HUES64 (cell line): ENCODE data around the gene FBXL17.
A peak's percentile ranks its signal among the peaks of the same experiment; 100 is the strongest.

Source experiments
- H3K27ac ChIP-seq: 2 replicates; pipeline ENCODE4 v1.7.0; 2013; ENCODE audit warnings: low read depth, low read length, inconsistent platforms
- H3K27me3 ChIP-seq: 2 replicates; pipeline ENCODE4 v1.6.1; 2013; ENCODE audit warnings: mild to moderate bottlenecking, low read length; ENCODE audit not compliant: insufficient read depth
- H3K36me3 ChIP-seq: 2 replicates; pipeline ENCODE4 v1.6.1; 2013; ENCODE audit warnings: mild to moderate bottlenecking, low read length; ENCODE audit not compliant: insufficient read depth
- H3K4me1 ChIP-seq: 2 replicates; pipeline ENCODE4 v1.6.1; 2013; ENCODE audit warnings: mild to moderate bottlenecking, low read length, moderate library complexity; ENCODE audit not compliant: insufficient read depth
- H3K4me3 ChIP-seq: 2 replicates; pipeline ENCODE4 v1.5.1; 2013; ENCODE audit warnings: mild to moderate bottlenecking, low read length, moderate library complexity
- H3K9ac ChIP-seq: 2 replicates; pipeline ENCODE4 v1.6.1; 2013; ENCODE audit warnings: mild to moderate bottlenecking, low read depth, low read length
- H3K9me3 ChIP-seq: 2 replicates; pipeline ENCODE4 v1.6.1; 2013; ENCODE audit warnings: low read depth, low read length; ENCODE audit not compliant: insufficient read depth
- WGBS: fragments of 150-250, 120-280 bp; methylation state at CpG from one replicate; pipeline ENCODE4 v1.1.7; 2013; ENCODE audit warnings: missing lambda C conversion rate; 5-methylcytosine and 5-hydroxymethylcytosine counted together

FBXL17 gene

GRCh38 chr5:108036482-108036881 is 345.4 kb downstream of the FBXL17 start:
- WGBS: 87% methylated on average over 6 of the region's 7 CpGs
- Histone ChIP-seq H3K9me3 (no peaks in the 10 kb centered on the region), H3K4me3 (no peak overlapping the region), H3K4me1 (no peaks in the 10 kb centered on the region), H3K27ac (no peak overlapping the region), H3K27me3 (no peaks in the 10 kb centered on the region), H3K36me3 (no peaks in the 10 kb centered on the region), H3K9ac (no peak overlapping the region)

- no peak overlapping the region for H3K9ac ChIP-seq
- 0 out of 2 replicates have a peak, but pooled peaks cover 3% of the 10 kb centered on the region for H3K4me1 ChIP-seq
- no peaks in the 10 kb centered on the region for H3K36me3 ChIP-seq
- no peak overlapping the region for H3K27ac ChIP-seq
- WGBS: 83% methylated on average over 2 of the region's 3 CpGs
- H3K27me3 ChIP-seq: no peaks in the 10 kb centered on the region
- no peak overlapping the region for H3K4me3 ChIP-seq
- no peaks in the 10 kb centered on the region for H3K9me3 ChIP-seq
These were observed 353.0 kb downstream of the FBXL17 start for GRCh38 chr5:108028883-108029282.

- no peak overlapping the region for H3K27ac ChIP-seq
- no peaks in the 10 kb centered on the region for H3K27me3 ChIP-seq
- H3K36me3 ChIP-seq: no peaks in the 10 kb centered on the region
- no peak overlapping the region for H3K9ac ChIP-seq
- 0 out of 2 replicates have a peak, but pooled peaks cover 3% of the 10 kb centered on the region for H3K4me1 ChIP-seq
- no peaks in the 10 kb centered on the region for H3K9me3 ChIP-seq
- H3K4me3 ChIP-seq: no peak overlapping the region
These were observed 353.5 kb downstream of the FBXL17 start for GRCh38 chr5:108028412-108028811.

GRCh38 chr5:108025957-108026356 is 355.9 kb downstream of the FBXL17 start:
- 0 out of 2 replicates have a peak, but pooled peaks cover 3% of the 10 kb centered on the region for H3K4me1 ChIP-seq
- H3K4me3 ChIP-seq: no peak overlapping the region
- H3K9ac ChIP-seq: no peak overlapping the region
- H3K27me3 ChIP-seq: no peaks in the 10 kb centered on the region
- H3K36me3 ChIP-seq: no peaks in the 10 kb centered on the region
- 100% methylated on average over 1 of the region's 2 CpGs for WGBS
- no peak overlapping the region for H3K27ac ChIP-seq
- H3K9me3 ChIP-seq: no peaks in the 10 kb centered on the region

GRCh38 chr5:108024986-108025385 is 356.9 kb downstream of the FBXL17 start:
- H3K9ac ChIP-seq: no peak overlapping the region
- H3K27ac ChIP-seq: no peak overlapping the region
- H3K4me1 ChIP-seq: 0 out of 2 replicates have a peak, but pooled peaks cover 3% of the 10 kb centered on the region
- no peaks in the 10 kb centered on the region for H3K36me3 ChIP-seq
- WGBS: 79% methylated on average over 1 of the region's 1 CpG
- H3K27me3 ChIP-seq: no peaks in the 10 kb centered on the region
- no peaks in the 10 kb centered on the region for H3K9me3 ChIP-seq
- no peak overlapping the region for H3K4me3 ChIP-seq

- H3K9me3 ChIP-seq: no peaks in the 10 kb centered on the region
- H3K27me3 ChIP-seq: no peaks in the 10 kb centered on the region
- WGBS: 93% methylated on average over 2 of the region's 2 CpGs
- no peak overlapping the region for H3K4me3 ChIP-seq
- peaks cover 19% of the 10 kb centered on the region; the same call in 1 of the 2 replicates for H3K4me1 ChIP-seq
- H3K9ac ChIP-seq: no peak overlapping the region
- H3K36me3 ChIP-seq: no peaks in the 10 kb centered on the region
- H3K27ac ChIP-seq: no peak overlapping the region
These were observed 365.8 kb downstream of the FBXL17 start for GRCh38 chr5:108016101-108016500.

GRCh38 chr5:108006791-108007190 is 375.1 kb downstream of the FBXL17 start:
- no peaks in the 10 kb centered on the region for H3K36me3 ChIP-seq

GRCh38 chr5:108003178-108003577 is 378.7 kb downstream of the FBXL17 start:
- Histone ChIP-seq H3K9me3 (no peaks in the 10 kb centered on the region), H3K4me3 (no peak overlapping the region), H3K27me3 (no peaks in the 10 kb centered on the region), H3K27ac (no peak overlapping the region), H3K9ac (no peak overlapping the region), H3K36me3 (no peaks in the 10 kb centered on the region), H3K4me1 (peaks cover under 1% of the 10 kb centered on the region)
- WGBS: 92% methylated on average over 1 of the region's 1 CpG

More at GRCh38 chr5:108006791-108007190, 375.1 kb downstream of the FBXL17 start:
- H3K4me1 ChIP-seq: no peaks in the 10 kb centered on the region
- no peaks in the 10 kb centered on the region for H3K27me3 ChIP-seq
- 95% methylated on average over 3 of the region's 3 CpGs for WGBS
- no peak overlapping the region for H3K27ac ChIP-seq
- H3K4me3 ChIP-seq: no peak overlapping the region
- no peaks in the 10 kb centered on the region for H3K9me3 ChIP-seq
- H3K9ac ChIP-seq: no peak overlapping the region

GRCh38 chr5:108001222-108001621 is 380.7 kb downstream of the FBXL17 start:
- no peaks in the 10 kb centered on the region for H3K9me3 ChIP-seq
- 98% methylated on average over 4 of the region's 4 CpGs for WGBS

GRCh38 chr5:107997338-107997980 is 384.4 kb downstream of the FBXL17 start:
- Histone ChIP-seq H3K4me3 (no peak overlapping the region), H3K27ac (peak overlapping the region; percentile 3; the same call in 1 of the 2 replicates), H3K27me3 (no peaks in the 10 kb centered on the region), H3K4me1 (peaks cover 14% of the 10 kb centered on the region), H3K9ac (no peak overlapping the region), H3K36me3 (no peaks in the 10 kb centered on the region), H3K9me3 (no peaks in the 10 kb centered on the region)
- WGBS: 28% methylated on average over 4 of the region's 4 CpGs

More at GRCh38 chr5:108001222-108001621, 380.7 kb downstream of the FBXL17 start:
- Histone ChIP-seq H3K4me1 (peaks cover 14% of the 10 kb centered on the region), H3K4me3 (no peak overlapping the region), H3K9ac (no peak overlapping the region), H3K27ac (no peak overlapping the region), H3K36me3 (no peaks in the 10 kb centered on the region), H3K27me3 (no peaks in the 10 kb centered on the region)

- Histone ChIP-seq H3K9me3 (no peaks in the 10 kb centered on the region), H3K4me1 (peaks cover 14% of the 10 kb centered on the region), H3K36me3 (no peaks in the 10 kb centered on the region), H3K27ac (no peak overlapping the region), H3K4me3 (no peak overlapping the region), H3K9ac (no peak overlapping the region), H3K27me3 (no peaks in the 10 kb centered on the region)
- 80% methylated on average over 1 of the region's 2 CpGs for WGBS
These were observed 388.6 kb downstream of the FBXL17 start for GRCh38 chr5:107993341-107993740.
